ENCODE data around the gene MGAT5B. TPM values are rescaled to one million over a fixed set of nuclear protein-coding genes. Genes with fewer than 3 reads are reported as not detected.

The MGAT5B gene
- polyA plus RNA-seq, 1 experiment, result 0.58 TPM

GRCh38 chr17:76879254-76879653, 11.1 kb downstream of the MGAT5B start:
- POLR2A ChIA-PET, result interaction anchor here (0.7 kb wide), 1 partner anchor 106 kb away, joined by 4 read pairs; no protein-coding TSS in a partner anchor
- CTCF ChIA-PET, result interaction anchor here (1.1 to 2.5 kb wide), 4 partner anchors 10 to 182 kb away, joined by 3 to 12 read pairs (median 4); partner anchors contain the start of gene MGAT5B
- H3K36me3 ChIP-seq (ENCODE audit: control insufficient read depth, insufficient read depth, low read length), result no peaks in the 10 kb centered on the region

GRCh38 chr17:76879691-76880090, 11.5 kb downstream of the MGAT5B start:
- DNase-seq (ENCODE audit: low read depth), result no peak

More at GRCh38 chr17:76879254-76879653, 11.1 kb downstream of the MGAT5B start:
- Histone ChIP-seq H3K4me3 (ENCODE audit: low read depth, low read length) (no peak overlapping the region), H3K27me3 (ENCODE audit: control insufficient read depth, insufficient read depth, low read length) (peaks cover 2% of the 10 kb centered on the region; the same call in 1 of the 2 replicates)
- TF ChIP-seq CTCF (IDR thresholded peaks at IDR 0.05; ENCODE audit: insufficient read depth, low read depth, low read length), result no peak
- no peak for DNase-seq (ENCODE audit: low read depth)

DNA sequence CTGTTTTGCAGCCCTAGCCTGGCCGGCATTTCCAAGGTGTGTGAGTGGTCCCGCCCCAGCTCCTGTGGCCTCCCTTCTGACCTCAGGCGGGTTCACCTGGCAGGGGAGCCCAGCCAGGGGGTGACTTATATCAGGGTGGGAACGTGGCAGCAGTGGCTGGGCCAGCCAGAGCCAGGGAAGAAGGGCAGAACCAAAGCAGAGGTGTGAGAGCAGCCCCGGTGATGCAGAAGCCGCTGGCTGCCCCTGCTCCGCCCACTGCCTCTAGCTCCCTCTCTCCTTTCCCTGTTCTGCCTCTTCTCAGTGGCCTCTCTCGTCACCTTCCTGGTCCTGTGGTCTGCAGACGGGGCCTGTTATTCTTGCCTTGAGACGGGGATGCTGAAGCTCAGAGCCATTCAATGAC, 12.1 kb downstream of the MGAT5B start:
- no peak for DNase-seq (ENCODE audit: low read depth)
- Histone ChIP-seq H3K4me3 (ENCODE audit: low read depth, low read length) (no peak overlapping the region), H3K27me3 (ENCODE audit: control insufficient read depth, insufficient read depth, low read length) (peaks cover 2% of the 10 kb centered on the region; the same call in 1 of the 2 replicates), H3K36me3 (ENCODE audit: control insufficient read depth, insufficient read depth, low read length) (no peaks in the 10 kb centered on the region)
- no peak for TF ChIP-seq CTCF (IDR thresholded peaks at IDR 0.05; ENCODE audit: insufficient read depth, low read depth, low read length)
- POLR2A ChIA-PET, result no interaction called here
- CTCF ChIA-PET, result interaction anchor here (1.1 to 2.5 kb wide), 4 partner anchors 9 to 181 kb away, joined by 3 to 12 read pairs (median 4); partner anchors contain the start of gene MGAT5B

More at GRCh38 chr17:76879691-76880090, 11.5 kb downstream of the MGAT5B start:
- Histone ChIP-seq H3K36me3 (ENCODE audit: control insufficient read depth, insufficient read depth, low read length) (no peaks in the 10 kb centered on the region), H3K27me3 (ENCODE audit: control insufficient read depth, insufficient read depth, low read length) (peaks cover 2% of the 10 kb centered on the region; the same call in 1 of the 2 replicates), H3K4me3 (ENCODE audit: low read depth, low read length) (no peak overlapping the region)
- ChIA-PET CTCF (interaction anchor here (1.1 to 2.5 kb wide), 4 partner anchors 9 to 182 kb away, joined by 3 to 12 read pairs (median 4); partner anchors contain the start of gene MGAT5B), POLR2A (interaction anchor here (0.7 kb wide), 1 partner anchor 107 kb away, joined by 4 read pairs; no protein-coding TSS in a partner anchor)
- TF ChIP-seq CTCF (IDR thresholded peaks at IDR 0.05; ENCODE audit: insufficient read depth, low read depth, low read length), result no peak

DNA sequence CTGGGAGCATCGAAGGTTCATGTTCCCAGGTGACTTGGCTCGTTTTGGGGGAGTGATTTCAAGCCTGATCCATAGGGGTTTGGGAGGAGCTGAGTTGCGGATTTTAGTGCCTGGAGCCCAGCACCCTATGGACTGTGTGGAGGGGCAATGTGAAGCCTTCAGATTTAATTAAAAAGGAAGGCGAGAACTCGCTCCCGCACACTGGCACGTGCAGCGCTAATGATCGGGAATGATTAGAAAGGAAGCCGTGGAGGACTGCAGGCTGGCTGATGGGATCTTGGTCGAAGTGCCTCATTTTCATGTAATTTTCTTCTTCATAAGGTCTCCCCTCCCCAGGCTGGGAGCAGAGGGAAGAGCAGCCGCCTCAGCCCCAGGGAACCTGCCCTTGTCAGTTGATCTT, 12.8 kb downstream of the MGAT5B start:
- DNase-seq (ENCODE audit: low read depth), result no peak
- peaks cover 2% of the 10 kb centered on the region; the same call in 1 of the 2 replicates for H3K27me3 ChIP-seq (ENCODE audit: control insufficient read depth, insufficient read depth, low read length)
- no peaks in the 10 kb centered on the region for H3K36me3 ChIP-seq (ENCODE audit: control insufficient read depth, insufficient read depth, low read length)
- ChIA-PET CTCF (interaction anchor here (2.5 kb wide), 1 partner anchor 13 kb away, joined by 12 read pairs; the partner anchor contains the start of gene MGAT5B), POLR2A (no interaction called here)
- H3K4me3 ChIP-seq (ENCODE audit: low read depth, low read length), result no peak overlapping the region
- TF ChIP-seq CTCF (IDR thresholded peaks at IDR 0.05; ENCODE audit: insufficient read depth, low read depth, low read length), result no peak

DNA sequence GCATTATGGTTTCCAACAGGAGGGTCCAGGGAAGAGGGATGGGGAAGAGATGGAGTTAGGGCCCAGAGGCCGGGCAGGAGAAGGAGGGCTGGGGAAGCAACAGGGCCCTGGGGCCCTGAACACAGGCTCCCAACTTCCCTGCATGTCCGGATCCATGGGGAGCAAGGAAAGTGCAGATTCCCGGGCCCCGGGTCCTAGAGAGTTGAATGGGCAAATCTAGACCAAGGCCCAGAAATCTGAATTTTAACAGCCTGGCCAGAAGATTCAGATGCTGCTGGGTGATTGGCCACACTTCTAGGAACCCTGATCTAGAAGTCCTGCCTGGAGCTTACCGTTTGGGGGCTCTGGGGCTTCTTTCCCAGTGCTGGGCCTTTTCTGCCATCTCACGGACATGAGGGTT, 13.2 kb downstream of the MGAT5B start:
- Histone ChIP-seq H3K4me3 (ENCODE audit: low read depth, low read length) (no peak overlapping the region), H3K36me3 (ENCODE audit: control insufficient read depth, insufficient read depth, low read length) (no peaks in the 10 kb centered on the region), H3K27me3 (ENCODE audit: control insufficient read depth, insufficient read depth, low read length) (peaks cover 2% of the 10 kb centered on the region; the same call in 1 of the 2 replicates)
- POLR2A ChIA-PET, result no interaction called here
- TF ChIP-seq CTCF (IDR thresholded peaks at IDR 0.05; ENCODE audit: insufficient read depth, low read depth, low read length), result no peak
- CTCF ChIA-PET, result interaction anchor here (2.5 kb wide), 1 partner anchor 13 kb away, joined by 12 read pairs; the partner anchor contains the start of gene MGAT5B
- DNase-seq (ENCODE audit: low read depth), result no peak
